HK-2 (cell line): Measurements from ENCODE around the gene TFDP2.
"Not testable (repeated sequence)": the region's sequence is repeated elsewhere in the genome, so short reads cannot be mapped to it uniquely, and the experiment has no call there.

Experiments used
- DNase-seq: peaks from one replicate; pipeline ENCODE4 v3.0.0-alpha.2; 2018; ENCODE audit not compliant: unreplicated experiment

The TFDP2 gene

GRCh38 chr3:141928631-141929270 lies 220.6 kb downstream of the TFDP2 start:
- no peak for DNase-seq

GRCh38 chr3:141926929-141927328 lies 222.4 kb downstream of the TFDP2 start:
- DNase-seq, result no peak

- DNase-seq, result not testable (repeated sequence)
Measured at GRCh38 chr3:141925677-141926076, 223.7 kb downstream of the TFDP2 start.

- DNase-seq, result no peak
Measured at GRCh38 chr3:141921316-141921715, 228.0 kb downstream of the TFDP2 start.

GRCh38 chr3:141920701-141921100 lies 228.6 kb downstream of the TFDP2 start:
- DNase-seq, result no peak

GRCh38 chr3:141915766-141916165 lies 233.6 kb downstream of the TFDP2 start:
- no peak for DNase-seq

GRCh38 chr3:141915016-141915415 lies 234.3 kb downstream of the TFDP2 start:
- DNase-seq, result no peak

DNA sequence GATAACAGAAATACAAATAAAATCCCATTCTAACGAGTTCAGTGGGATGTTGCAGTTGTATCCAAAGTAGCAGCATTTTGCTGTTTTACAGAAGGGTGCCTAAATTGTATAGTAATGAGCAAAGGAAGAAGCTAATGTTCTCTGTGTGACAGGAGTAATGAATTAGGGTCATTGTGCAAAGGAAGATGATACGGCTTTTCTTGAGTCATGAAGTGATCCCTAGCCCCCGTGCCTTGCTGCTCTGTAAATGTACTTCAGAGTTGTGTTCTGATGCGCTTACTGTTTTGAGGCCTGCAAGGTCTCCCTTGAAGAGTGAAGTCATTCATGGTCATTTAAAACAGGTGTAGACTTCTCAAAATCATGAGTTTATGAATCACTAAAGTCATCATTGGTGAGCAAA lies 235.0 kb downstream of the TFDP2 start:
- DNase-seq, result no peak

DNA sequence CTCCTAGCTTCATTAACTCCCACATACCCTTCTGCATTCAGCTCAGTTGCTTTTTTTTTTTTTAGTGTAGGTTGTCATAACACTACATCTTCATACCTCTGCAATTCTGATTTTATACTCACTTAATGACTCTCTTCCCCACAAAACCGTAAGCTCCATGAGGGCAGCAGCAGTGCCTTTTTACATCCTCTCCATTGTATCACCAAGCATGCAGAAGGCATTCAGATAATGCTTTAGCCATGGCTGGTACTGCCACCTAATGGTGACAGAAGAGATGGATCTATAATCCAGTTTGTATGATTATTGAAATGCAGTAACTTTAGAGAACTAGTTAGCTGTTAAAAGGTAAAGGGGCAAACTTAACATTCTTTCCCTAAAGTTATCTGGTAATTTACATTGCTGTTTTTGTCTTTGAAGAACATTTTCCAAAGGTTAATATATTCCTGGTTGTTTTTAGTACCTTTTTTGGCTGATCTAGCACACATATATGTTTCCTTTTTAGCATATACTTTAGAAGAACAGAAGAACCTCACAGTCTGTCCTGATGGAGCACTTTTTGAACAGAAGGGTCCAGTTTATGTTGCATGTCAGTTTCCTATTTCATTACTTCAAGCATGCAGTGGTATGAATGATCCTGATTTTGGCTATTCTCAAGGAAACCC lies 236.1 kb downstream of the TFDP2 start:
- no peak for DNase-seq

DNA sequence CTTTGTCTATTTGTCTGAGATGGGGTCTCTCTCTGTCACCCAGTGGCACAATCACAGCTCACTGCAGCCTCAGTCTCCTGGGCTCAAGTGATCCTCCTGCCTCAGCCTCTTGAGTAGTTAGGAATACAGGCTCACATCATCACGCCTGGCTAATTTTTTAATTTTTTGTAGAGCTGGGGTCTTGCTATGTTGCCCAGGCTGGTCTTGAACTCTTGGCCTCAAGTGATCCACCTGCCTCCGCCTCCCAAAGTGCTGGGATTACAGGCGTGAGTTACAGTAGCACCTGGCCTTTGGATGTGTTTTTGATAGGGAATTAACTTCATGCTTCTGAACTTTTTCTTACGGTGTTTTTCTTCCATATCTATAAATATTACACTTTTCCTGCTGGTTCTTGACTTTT lies 239.4 kb downstream of the TFDP2 start:
- DNase-seq, result not testable (repeated sequence)

DNA sequence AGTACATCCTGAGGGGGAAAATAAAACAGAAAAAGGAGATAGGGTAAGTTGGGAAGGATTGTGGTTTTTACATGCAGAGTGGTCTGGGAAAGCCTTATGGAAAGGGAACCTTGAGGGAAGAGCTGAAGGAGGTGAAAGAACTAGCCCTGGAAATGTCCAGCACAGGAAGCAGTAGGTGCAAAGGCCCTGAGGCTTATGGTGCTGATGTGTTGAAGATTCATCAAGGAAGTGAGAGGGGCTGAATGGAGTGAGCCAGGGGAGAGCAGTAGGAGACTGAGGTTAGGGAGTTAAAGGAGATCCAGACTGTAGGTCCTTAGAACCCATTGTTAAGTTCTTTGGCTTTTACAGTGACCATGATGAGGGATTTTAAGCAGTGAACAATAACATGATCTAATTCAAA lies 239.9 kb downstream of the TFDP2 start:
- DNase-seq, result no peak

DNA sequence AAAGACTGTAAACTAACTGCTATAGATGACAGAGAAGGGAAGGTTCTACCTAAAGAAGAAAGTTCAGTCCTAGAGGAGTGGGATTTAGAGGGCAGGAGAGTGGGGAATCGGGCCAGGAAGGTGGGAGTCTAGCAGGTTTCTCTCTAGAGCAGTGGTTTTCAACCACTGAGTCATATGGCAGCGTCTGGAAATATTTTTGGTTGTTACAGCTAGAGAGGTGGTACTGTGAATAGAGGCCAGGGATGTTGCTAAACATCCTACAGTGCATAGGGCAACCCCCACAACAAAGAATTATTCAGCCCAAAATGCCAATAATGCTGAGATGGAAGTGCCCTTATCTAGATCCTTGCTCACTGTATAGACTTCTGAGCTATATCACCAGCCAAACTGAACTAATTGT lies 244.2 kb downstream of the TFDP2 start:
- DNase-seq, result no peak

DNA sequence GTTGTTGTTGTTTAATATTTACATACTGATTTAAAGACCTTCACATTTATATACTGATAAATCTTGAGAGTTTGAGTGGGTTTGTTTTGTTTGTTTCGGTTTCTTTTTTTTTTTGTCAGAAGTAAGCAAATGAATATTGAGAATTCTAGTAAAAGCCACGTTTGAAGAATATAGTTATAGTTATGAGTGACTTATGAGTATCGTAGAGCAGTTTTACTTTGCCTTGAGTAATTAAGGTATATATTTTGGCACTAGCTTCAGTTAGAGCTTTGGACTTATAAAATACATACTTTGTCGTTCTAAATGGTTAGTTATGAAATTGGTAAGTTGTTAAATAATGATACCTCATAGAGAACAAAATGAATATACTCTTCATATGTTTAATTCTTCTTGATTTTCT lies 245.1 kb downstream of the TFDP2 start:
- no peak for DNase-seq

GRCh38 chr3:141901914-141902313 lies 247.4 kb downstream of the TFDP2 start:
- DNase-seq, result no peak

- DNase-seq, result no peak
Measured at GRCh38 chr3:141900343-141900742, 249.0 kb downstream of the TFDP2 start.

DNA sequence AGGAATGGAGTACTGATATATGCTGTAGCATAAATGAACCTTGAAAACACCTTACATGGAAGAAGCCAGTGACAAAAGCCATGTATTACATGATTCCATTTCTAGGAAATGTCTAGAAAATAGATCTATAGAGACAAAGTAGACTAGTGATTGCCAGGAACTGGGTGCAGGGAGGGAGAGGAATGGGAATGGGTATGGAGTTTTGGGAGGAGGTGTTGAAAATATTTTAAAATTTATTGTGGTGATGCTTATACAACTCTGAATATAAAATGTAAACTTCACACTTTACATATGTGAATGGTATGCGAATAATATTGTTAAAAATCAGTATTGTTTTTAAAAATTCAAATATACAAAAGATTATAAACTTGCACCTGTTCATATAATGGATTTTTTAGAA lies 250.4 kb downstream of the TFDP2 start:
- DNase-seq, result no peak

DNA sequence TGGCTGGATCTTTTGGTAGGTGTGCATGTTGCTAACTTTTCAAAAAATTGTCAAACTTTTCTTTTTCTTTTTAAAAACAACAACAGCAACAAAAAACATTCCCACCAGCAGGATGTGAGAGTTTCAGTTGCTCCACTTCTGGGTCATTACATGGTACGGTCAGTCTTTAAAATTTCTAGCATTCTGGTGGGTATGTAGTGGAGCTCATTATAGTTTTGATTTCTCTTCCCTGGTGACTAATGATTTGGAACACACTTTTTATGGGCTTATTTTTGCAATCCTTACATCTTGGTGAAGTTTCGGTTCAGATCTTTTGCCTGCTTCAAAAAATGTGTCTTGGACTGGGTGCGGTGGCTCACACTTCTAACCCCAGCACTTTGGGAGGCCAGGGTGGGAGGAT lies 253.6 kb downstream of the TFDP2 start:
- no peak for DNase-seq

GRCh38 chr3:141894524-141895176 lies 254.7 kb downstream of the TFDP2 start:
- DNase-seq, result no peak
